IPS-18c (cell line): ENCODE results near the gene BUB3.
"Not testable (repeated sequence)": the region's sequence is repeated elsewhere in the genome, so short reads cannot be mapped to it uniquely, and the experiment has no call there.

Source experiments
- H3K4me3 ChIP-seq: 2 replicates; pipeline ENCODE4 v1.7.0; 2013; ENCODE audit warnings: low read depth, mild to moderate bottlenecking, low read length, moderate library complexity; ENCODE audit not compliant: insufficient read depth
- H3K9me3 ChIP-seq: one replicate; pipeline ENCODE4 v1.6.1; 2013; ENCODE audit warnings: mild to moderate bottlenecking, low read length, moderate library complexity; ENCODE audit not compliant: control insufficient read depth, insufficient read depth

BUB3 gene

DNA sequence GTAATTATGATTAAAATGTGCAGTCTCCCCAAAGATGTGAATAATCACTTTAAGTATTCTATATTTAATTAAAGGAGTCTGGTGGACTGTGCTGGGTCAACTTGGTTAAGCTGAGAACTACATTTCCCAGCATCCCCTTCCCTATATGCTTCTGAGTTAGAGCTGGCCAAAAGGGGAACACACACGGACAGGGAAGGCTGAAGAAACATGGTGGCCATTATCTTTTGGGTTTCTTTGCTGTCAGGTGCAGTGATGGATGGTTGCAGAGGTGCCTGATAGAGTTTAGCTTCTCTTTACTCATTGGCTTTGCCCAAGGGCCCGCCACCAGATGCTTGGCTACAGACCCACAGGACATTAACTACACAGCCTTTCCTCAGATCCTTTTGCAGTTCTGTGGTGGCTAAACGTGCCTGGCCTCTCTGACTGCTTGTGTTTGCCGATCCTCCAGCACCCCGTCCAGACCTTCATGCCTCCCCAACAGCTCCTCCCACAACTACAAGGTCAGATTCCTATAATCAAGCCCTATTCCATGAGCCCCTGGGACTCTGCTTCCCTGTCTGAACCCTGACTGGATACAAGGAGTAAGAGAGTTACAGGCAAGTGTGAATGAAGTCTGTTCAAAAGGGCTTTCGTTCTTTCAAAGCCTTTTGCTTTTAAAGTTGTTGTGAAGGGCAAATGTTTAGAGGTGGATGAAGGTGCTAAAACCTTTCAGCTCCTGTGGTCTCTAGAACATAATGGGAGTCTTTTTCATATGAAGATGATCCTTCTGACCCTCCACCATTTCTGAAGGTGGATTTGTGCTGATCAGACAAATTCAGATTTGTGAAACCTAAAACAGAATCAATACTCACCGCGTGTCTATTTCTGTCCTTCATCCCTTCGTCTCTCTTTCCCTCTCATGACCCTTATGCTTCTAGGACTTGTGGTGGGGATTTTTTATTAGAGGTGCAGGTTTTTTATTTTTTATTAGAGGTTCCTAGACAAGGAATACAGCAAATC lies 21.5 kb downstream of the BUB3 start:
- Histone ChIP-seq H3K9me3 (no peaks in the 10 kb centered on the region), H3K4me3 (no peak overlapping the region)

DNA sequence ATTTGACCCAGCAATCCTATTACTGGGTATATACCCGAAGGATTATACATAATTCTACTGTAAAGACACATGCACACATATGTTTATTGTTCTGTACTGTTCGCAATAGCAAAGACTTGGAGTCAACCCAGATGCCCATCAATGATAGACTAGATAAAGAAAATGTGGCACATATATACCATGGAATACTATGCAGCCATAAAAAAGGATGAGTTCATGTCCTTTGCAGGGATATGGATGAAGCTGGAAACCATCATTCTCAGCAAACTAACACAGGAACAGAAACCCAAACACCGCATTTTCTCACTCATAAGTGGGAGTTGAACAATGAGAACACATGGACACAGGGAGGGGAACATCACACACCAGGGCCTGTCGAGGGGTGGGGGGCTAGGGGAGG lies 24.2 kb downstream of the BUB3 start:
- H3K4me3 ChIP-seq, H3K9me3 ChIP-seq: not testable (repeated sequence)

DNA sequence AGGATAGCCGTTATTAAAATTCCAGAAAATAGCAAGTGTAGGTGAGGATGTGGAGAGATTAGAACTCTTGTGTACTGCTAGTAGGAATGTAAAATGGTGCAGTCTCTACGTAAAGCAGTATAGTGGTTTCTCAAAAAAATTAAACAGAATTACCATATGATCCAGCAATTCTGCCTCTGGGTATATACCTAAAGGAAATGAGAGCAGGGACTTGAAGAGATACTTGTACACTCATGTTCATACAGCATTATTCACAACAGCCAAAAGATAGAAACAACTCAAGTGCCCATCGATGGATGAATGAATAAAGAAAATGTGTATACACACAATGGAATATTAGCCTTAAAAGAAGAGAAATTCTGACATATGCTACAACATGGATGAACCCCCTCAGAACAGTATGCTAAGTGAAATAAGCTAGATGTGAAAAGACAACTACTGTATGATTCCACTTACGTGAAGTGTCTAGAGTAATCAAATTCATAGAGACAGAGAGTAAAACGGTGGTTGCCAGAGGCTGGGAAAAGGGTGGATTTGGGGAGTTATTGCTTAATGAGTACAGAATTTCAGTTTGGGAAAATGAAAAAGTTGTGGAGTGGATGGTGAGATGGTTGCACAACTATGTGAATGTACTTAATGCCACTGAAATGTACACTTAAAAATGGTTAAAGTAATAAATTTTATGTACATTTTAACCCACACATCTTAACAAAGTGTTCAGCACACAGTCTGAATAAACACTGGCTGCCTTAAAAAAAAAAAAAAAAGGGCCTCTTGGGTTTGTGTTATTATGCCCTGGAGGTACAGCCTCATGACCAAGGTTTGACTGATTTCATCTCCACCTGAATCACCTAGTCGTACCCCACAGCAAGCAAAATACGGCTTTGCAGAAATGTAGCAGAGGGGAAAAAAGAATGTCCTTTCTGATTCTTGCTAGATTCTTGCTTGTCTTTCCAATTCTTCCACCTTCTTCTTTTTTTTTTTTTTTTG lies 26.2 kb downstream of the BUB3 start:
- H3K9me3 ChIP-seq: peaks cover 2% of the 10 kb centered on the region

DNA sequence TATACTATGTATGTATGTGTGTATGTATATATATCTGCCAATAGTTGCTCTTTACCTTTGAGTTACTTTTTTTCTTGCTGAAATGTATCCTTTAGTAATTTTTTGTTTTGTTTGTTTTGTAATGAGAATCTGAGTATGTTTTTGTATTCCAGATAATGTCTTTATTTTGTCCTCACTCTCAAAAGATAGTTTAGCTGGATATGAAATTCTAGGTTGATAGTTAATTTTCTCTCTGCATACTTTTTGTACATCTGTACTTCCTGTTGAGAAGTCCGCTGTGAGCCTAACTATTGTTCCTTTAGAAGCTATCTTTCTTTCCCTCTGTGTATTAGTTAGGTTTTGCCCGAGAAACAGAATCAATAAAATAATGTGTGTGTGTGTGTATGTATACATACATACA lies 29.5 kb downstream of the BUB3 start:
- Histone ChIP-seq H3K9me3 (peaks cover 2% of the 10 kb centered on the region), H3K4me3 (no peak overlapping the region)

More for the DNA sequence above, 26.2 kb downstream of the BUB3 start:
- H3K4me3 ChIP-seq: no peak overlapping the region

DNA sequence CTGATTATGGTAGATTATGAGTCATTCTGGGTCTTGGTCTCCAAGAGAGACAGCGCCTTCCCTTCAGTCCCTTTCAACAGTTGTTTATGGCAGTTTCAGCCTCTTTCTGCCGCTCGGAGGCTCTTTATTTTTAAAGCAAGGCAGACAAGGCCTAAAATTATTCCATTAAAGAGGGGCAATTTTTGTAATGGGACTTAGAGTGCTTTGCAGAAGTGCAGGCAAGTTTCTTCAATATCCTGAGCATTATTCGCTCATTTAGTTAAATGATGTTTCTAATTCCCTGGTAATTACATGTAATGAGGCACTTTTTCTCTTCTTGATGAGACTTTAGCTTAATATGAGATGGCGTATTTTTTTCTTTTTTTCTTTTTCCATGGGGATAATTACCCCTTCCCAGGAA lies 33.6 kb downstream of the BUB3 start:
- peaks cover 2% of the 10 kb centered on the region for H3K9me3 ChIP-seq
- H3K4me3 ChIP-seq: no peak overlapping the region

DNA sequence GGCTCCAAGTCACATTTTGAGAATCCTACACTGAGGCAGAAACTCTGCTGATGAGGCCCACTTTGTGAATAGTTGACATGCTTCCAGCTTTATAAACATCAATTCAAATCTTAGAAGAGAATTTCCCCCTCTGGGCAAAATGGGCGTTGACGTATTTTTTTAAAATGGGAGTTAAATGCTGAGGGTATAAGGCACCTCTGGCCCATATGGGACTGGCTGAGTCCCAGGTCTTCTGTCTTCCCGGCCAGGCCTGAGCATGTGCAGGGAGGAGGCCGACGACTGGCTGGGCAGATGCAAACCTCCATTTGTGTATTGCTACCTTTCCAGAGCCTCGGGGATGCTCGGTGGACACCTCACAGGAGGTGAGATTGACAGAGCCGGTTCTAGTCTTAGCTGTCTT lies 37.7 kb downstream of the BUB3 start:
- Histone ChIP-seq H3K4me3 (no peak overlapping the region), H3K9me3 (no peaks in the 10 kb centered on the region)

DNA sequence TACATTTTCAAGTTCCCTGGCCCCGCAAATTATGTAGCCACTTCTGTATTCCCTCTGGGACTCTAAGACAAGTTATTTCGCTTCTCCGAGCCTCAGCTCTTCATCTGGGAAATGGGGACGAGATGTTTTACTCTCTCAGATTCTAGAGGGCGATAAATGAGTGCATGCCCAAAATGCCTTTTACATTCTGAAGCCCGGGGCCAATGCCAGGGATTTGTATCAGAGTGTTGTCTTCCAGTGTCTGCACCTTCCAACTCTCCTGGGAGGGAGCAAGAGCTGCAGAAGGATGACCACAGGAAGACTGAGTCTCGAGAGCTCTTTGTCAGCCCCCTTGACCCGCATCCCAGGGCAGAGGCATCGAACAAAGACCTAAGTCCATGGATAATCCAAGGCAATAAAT lies 39.9 kb downstream of the BUB3 start:
- no peaks in the 10 kb centered on the region for H3K9me3 ChIP-seq
- no peak overlapping the region for H3K4me3 ChIP-seq

DNA sequence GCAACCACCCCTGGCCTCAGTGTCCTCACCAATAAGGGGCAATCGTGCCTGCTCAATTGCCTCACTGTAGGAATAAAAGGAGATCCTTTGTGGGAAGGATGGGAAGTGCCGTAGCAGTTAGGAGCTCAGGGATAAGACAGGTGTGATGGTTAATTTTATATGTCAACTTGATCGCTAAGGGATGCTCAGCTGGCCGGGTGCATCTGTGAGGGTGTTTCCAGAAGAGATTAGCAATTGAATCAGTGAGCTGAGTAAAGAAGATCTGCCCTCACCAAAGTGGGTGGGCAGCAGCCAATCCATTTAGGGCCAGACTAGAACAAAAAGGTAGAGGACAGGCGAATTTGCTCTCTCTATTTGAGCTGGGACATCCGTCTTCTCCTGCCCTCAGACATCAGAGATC lies 46.3 kb downstream of the BUB3 start:
- Histone ChIP-seq H3K4me3 (no peak overlapping the region), H3K9me3 (no peaks in the 10 kb centered on the region)

DNA sequence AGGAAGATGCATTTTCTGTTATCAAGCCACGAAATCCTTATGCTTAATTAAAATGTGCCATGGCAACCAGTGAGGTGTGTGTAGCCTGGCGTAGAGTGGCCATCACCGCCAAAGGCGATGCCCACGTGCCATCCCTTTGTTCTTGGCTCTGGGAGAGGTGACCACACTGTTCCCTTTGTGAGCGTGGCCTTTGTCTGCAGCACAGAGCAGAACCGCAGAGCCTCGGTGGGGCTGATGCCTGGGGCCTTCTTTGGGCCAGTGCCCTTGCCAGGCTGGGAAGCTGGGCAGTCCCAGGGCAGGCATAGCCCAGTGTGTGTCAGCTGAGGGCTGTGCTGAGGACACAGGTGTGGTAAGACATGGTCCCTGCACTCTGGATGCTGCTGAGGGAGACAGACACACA lies 48.3 kb downstream of the BUB3 start:
- no peaks in the 10 kb centered on the region for H3K9me3 ChIP-seq
- no peak overlapping the region for H3K4me3 ChIP-seq

DNA sequence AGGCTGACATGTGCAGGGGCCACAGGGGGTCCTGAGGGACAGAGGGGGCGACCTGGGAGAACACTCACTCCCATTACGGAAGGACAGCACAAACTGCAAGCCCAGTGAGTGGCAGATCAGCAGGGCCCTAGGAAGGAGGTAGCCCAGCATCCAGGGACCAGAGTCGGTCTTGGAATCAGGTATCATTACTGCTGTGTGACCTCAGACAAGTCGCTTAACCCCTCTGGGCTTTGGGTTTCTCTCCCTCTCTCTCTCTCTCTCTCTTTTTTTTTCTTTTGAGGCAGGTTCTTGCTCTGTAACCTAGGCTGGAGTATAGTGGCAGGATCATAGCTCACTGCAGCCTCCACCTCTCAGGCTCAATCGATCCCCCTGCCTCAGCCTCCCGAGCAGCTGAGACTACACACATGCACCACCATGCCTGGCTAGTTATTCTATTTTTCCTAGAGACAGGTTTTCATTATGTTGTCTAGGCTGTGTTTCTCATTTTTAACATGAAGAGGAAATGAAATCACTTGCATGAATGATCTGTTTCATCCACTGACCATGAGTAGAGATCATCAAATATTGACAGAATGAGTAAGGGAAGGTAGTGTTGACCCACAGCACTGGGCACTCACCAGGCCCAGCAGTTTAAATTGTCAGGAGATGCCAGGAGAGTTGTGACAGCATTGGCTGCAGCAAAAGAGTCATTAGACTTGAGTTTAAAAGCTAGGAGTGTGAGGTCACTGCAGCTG lies 49.4 kb downstream of the BUB3 start:
- Histone ChIP-seq H3K9me3 (no peaks in the 10 kb centered on the region), H3K4me3 (no peak overlapping the region)

DNA sequence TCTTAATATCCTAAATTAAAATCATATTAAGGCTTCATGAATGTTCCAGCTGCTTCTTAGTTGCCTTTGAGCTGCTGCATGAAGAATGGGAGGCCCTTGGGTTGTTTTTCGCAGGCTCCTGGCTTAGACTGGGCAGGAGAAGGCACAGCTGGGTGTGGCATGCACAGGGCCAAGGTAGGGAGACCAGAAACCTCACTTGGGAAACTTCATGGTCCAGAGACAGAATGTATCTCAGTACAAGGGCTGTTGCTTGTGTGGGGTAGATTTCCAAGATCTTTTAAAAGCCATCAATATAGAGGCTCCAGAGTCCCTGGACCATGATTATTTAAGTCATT lies 49.9 kb downstream of the BUB3 start:
- Histone ChIP-seq H3K9me3 (no peaks in the 10 kb centered on the region), H3K4me3 (no peak overlapping the region)

DNA sequence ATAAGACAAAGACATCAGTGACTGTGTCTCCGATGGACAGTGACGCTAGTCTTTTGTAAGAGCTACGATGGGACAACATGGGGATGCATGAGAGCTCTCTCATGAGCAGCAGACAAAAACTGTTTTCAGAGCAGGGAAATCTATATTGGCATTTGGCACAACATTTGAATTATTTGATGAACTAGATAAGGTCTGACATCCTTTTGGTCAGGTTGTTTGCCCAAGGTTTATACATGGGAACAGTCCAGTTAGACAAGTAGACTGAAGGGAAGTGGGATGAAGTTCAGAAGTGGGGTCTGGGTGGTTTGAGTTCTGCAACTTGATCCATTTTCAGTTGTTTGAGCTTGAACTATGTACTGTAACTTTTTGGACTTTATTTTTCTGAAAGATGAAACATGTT lies 50.8 kb downstream of the BUB3 start:
- Histone ChIP-seq H3K4me3 (no peak overlapping the region), H3K9me3 (no peaks in the 10 kb centered on the region)

DNA sequence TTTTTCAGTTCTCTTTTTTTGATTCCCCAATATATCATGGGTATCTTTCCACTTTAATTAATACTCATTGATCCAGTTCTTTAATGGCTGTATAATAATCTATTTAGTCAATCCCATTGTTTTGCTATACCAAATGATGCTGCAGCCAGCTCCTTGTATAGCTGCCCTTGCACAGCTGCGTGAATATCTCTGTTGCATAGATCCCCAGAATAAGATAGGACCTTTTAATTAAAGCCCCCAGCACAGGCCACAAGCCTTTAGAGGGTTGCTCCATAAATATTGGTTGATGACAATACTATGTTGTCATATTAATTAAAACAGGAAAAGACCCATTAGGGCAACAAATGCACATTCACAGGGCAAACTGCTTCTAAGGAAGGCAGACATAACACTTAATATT lies 57.9 kb downstream of the BUB3 start:
- Histone ChIP-seq H3K9me3 (no peaks in the 10 kb centered on the region), H3K4me3 (no peak overlapping the region)

DNA sequence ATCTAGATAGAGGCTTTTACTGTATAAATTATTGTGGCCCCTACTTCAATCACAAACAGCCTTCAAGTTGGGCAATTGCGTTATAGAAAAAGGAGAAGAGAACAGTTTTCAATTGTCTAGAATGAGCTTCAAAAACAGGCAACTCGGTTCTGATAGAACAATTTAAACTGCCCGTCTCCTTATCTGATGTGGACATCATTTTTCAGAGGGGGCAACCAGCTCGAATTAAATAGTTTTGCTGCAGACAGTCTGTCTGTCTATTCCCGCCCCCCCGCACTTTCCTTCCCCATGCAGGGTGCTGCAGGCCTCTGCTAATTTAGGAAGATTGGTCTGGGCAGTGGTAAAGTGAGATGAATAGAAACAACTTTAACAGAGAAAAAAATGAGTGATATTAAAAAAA lies 58.4 kb downstream of the BUB3 start:
- H3K4me3 ChIP-seq: no peak overlapping the region

DNA sequence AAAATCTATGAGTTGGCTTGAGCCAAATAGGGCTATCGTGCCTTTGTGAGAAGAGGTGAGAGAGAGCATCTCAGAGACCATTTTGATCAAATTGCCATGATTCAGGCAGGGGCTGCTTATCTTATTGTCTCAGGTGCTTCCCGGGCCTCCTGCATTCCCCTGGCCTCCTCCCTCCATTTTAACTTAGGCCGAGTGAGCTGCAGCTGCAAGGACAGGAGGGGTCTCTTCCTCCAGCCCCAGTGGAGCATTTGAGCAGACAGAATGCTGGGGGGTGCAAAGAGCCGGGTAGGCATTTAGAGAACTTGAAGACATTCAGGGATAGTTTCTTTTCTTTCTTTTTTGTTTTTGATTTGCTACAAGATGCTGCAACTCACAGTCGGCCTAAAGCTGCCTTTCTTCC lies 59.0 kb downstream of the BUB3 start:
- Histone ChIP-seq H3K4me3 (no peak overlapping the region), H3K9me3 (no peaks in the 10 kb centered on the region)

More for the DNA sequence above, 58.4 kb downstream of the BUB3 start:
- no peaks in the 10 kb centered on the region for H3K9me3 ChIP-seq
